ENCODE measurements around the gene PALM. TPM values are rescaled to one million over a fixed set of nuclear protein-coding genes. Genes with fewer than 3 reads are reported as not detected.
A peak's percentile ranks its signal among the peaks of the same experiment; 100 is the strongest.

The PALM gene
- total RNA-seq, 1 experiment from 2014 or later, result 18.5 TPM

DNA sequence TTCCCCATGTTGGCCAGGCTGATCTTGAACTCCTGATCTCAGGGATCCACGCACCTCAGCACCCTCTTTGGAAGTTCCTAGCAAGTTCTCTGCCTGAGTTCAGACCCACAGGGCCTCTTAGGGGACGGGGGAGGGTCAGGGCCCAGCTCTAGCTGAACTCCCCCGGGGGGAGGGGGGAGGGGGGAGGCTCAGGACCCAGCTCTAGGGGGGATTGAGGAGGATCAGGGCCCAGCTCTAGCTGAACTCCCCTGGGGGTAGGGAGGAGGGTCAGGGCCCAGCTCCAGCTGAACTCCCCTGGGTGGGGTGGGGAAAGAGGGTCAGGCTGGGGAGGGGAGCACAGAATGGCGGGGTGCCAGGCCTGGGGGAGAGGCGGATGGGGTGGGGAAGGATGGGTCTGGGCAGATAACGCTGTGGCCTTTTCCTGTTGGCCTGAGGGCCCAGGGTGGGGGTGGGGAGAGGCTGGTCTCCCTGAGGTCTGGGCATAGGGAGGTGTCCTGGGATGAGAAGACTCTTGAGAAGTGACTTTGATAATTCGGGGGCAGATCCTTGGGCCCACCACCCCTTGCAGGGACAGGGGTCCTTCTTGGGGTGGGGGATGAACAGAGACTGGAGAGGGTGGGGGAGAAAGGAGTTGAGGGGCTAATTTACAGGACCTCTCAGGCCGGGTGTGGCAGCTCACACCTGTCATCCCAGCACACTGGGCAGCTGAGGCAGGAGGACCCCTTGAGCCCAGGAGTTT is 83.0 kb downstream of the PALM start:
- H3K23me2 ChIP-seq (ENCODE audit: insufficient read length, low read depth, low read length, poor library complexity, severe bottlenecking), result no peaks in the 10 kb centered on the region
- H3K4ac ChIP-seq (ENCODE audit: low read depth, low read length), result no peak overlapping the region
- no peaks in the 10 kb centered on the region for H3K27me3 Mint-ChIP-seq (ENCODE audit: low read depth)
- H3K4me1 Mint-ChIP-seq, result peaks cover 23 to 35% of the 10 kb centered on the region in 2 experiments
- TF ChIP-seq, protein P1, sequence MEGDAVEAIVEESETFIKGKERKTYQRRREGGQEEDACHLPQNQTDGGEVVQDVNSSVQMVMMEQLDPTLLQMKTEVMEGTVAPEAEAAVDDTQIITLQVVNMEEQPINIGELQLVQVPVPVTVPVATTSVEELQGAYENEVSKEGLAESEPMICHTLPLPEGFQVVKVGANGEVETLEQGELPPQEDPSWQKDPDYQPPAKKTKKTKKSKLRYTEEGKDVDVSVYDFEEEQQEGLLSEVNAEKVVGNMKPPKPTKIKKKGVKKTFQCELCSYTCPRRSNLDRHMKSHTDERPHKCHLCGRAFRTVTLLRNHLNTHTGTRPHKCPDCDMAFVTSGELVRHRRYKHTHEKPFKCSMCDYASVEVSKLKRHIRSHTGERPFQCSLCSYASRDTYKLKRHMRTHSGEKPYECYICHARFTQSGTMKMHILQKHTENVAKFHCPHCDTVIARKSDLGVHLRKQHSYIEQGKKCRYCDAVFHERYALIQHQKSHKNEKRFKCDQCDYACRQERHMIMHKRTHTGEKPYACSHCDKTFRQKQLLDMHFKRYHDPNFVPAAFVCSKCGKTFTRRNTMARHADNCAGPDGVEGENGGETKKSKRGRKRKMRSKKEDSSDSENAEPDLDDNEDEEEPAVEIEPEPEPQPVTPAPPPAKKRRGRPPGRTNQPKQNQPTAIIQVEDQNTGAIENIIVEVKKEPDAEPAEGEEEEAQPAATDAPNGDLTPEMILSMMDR (conservative IDR thresholded peaks at IDR 0.05), result no peak
- H3K9ac ChIP-seq (ENCODE audit: extremely low read depth, insufficient read length, low read length), result no peak overlapping the region
- no peaks in the 10 kb centered on the region; a peak in 1 of 5 replicates for H3K9me3 Mint-ChIP-seq
- no peaks in the 10 kb centered on the region for H3K79me2 ChIP-seq (ENCODE audit: insufficient read depth, low read length)
- H3K36me3 Mint-ChIP-seq (ENCODE audit: insufficient read depth in 1 of 3, low read depth in 3 of 3), result no peaks in the 10 kb centered on the region
- H3K56ac ChIP-seq (ENCODE audit: insufficient read length, low read depth, low read length), result no peak overlapping the region
- WGBS (ENCODE audit: extremely low coverage, insufficient read length, low lambda C conversion rate), result no CpG with 5 or more reads among the region's 8 CpGs
- no peak overlapping the region for H4K8ac ChIP-seq (replicated peaks; ENCODE audit: insufficient read length, low read depth, low read length)
- H2BK20ac ChIP-seq (ENCODE audit: low read depth, low read length, poor library complexity, severe bottlenecking), result no peak overlapping the region
- no peaks in the 10 kb centered on the region; the same call in 1 of the 2 replicates for H3K4me1 ChIP-seq (ENCODE audit: insufficient read depth, low read length)
- no peak overlapping the region for H2BK12ac ChIP-seq (ENCODE audit: insufficient read length, low read depth, low read length)
- no peak overlapping the region for H3K27ac ChIP-seq (ENCODE audit: insufficient read length, low read depth, low read length)
- H3K79me1 ChIP-seq (ENCODE audit: insufficient read depth, low read depth, low read length, poor library complexity, severe bottlenecking), result no peaks in the 10 kb centered on the region
- H3K4me3 Mint-ChIP-seq, result no peak overlapping the region; a peak in 1 of 5 replicates
- no peak overlapping the region for H4K5ac ChIP-seq (ENCODE audit: insufficient read length, low read depth, low read length)
- no peak overlapping the region for H2BK120ac ChIP-seq (ENCODE audit: low read depth, low read length, poor library complexity, severe bottlenecking)
- no peak overlapping the region for H3K14ac ChIP-seq (ENCODE audit: insufficient read depth, low read length)
- H4K91ac ChIP-seq (ENCODE audit: insufficient read length, low read depth, low read length), result no peak overlapping the region
- H3T11ph ChIP-seq (ENCODE audit: low read length), result no peak overlapping the region
- H2AFZ ChIP-seq (ENCODE audit: low read length), result no peak overlapping the region
- no peaks in the 10 kb centered on the region for H3K27me3 ChIP-seq (ENCODE audit: insufficient read depth, low read length)
- peak; percentile 31 for DNase-seq
- H3K18ac ChIP-seq (ENCODE audit: insufficient read length, low read depth, low read length), result no peak overlapping the region
- no peaks in the 10 kb centered on the region for H4K20me1 ChIP-seq (ENCODE audit: control insufficient read depth, insufficient read depth, insufficient read length)
- peak overlapping the region in 2 of 3 experiments; percentile 44 to 91; a peak in 3 of 7 replicates for H3K27ac Mint-ChIP-seq
- no peaks in the 10 kb centered on the region for H3K9me3 ChIP-seq (ENCODE audit: control insufficient read depth, low read depth, low read length)
- no peak overlapping the region for H2BK15ac ChIP-seq (ENCODE audit: low read depth, low read length)
- H2AK5ac ChIP-seq (ENCODE audit: insufficient read length, low read length), result no peak overlapping the region
- H3K4me2 ChIP-seq (ENCODE audit: insufficient read depth, insufficient read length, low read length), result no peak overlapping the region
- H2BK5ac ChIP-seq (ENCODE audit: insufficient read length, low read length), result no peak overlapping the region
- H3K23ac ChIP-seq (ENCODE audit: insufficient read length, low read depth, low read length), result no peak overlapping the region
